ENCODE data around the gene IKZF1.

Gene IKZF1

DNA sequence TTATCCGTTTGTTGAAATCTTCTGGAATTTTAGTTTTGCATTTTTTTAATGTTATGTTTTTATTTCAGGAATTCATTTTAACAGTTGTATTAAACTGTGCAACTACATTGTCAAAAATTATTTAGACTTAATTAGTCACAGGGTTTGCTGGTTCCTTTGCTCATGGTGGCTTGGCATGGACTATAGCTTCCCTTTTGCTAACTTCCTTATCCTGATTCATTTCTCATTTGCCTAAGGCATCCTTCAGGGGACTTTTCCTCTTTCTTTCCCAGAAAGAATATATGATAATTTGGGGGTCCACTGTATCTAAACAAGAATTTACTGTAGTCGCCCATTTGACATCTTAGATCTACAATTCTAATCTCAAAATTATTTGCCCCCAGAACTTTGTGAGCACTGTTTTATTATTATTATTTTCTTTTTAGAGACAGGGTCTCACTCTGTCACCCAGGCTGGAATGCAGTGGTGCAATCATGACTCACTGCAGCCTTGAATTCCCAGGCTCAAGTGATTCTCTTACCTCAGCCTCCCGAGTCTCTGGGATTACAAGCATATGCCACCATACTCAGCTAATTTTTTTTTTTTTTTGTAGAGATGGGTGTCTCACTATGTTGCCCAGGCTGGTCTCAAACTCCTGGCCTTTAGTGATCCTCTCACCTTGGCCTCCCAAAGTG is 131.8 kb downstream of the IKZF1 start:
- H3K9ac ChIP-seq (ENCODE audit: low read depth, low read length), result no peak overlapping the region
- H3K27ac ChIP-seq (ENCODE audit: low read length), result no peak overlapping the region
- ATAC-seq (ENCODE audit: insufficient read depth, low read depth), result no peak

DNA sequence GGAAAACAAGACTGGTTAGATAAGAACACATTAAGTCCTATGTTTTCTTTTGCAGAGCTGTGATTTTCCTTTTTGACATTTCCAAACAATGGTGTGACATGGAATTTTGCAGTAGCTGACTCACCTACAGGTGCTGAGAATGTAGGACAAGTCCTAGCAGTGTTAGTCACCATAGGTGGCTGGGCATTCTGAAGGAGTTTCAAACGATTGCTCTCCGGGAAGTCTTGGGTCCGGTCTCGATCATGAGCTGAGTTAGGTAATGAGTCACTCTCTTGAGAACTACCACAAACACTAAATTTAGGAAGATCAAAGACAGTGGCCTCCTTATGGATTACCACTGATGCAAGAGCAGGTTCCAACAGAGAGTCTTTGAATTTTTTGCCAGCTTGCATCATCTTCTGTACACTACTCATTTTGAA is 142.0 kb downstream of the IKZF1 start:
- peak overlapping the region; percentile 31; the same call in 1 of the 2 replicates for H3K4me2 ChIP-seq (ENCODE audit: insufficient read depth, low read length)

More for the DNA sequence above, 131.8 kb downstream of the IKZF1 start:
- peaks cover 27% of the 10 kb centered on the region for H3K79me2 ChIP-seq (ENCODE audit: insufficient read depth, low read length)
- H3K9me3 ChIP-seq (ENCODE audit: insufficient read depth, low read length, severe bottlenecking), result no peaks in the 10 kb centered on the region
- DNase-seq, result no peak
- no peaks in the 10 kb centered on the region for H3K4me1 ChIP-seq (ENCODE audit: insufficient read depth, low read length)
- H3K36me3 ChIP-seq (ENCODE audit: insufficient read depth, low read length), result peaks cover 48% of the 10 kb centered on the region
- no peak overlapping the region for H3K4me2 ChIP-seq (ENCODE audit: insufficient read depth, low read length)
- no peak overlapping the region for H2AFZ ChIP-seq (ENCODE audit: low read depth, low read length)
- peaks cover 31% of the 10 kb centered on the region for H4K20me1 ChIP-seq (ENCODE audit: insufficient read depth, low read length)
- no peak overlapping the region for H3K4me3 ChIP-seq (ENCODE audit: low read depth in 1 of 2, low read length in 2 of 2)
- no peak for TF ChIP-seq EZH2 (IDR thresholded peaks at IDR 0.05; ENCODE audit: borderline replicate concordance, low read depth, low read length, severe bottlenecking)
- TF ChIP-seq, protein P1, sequence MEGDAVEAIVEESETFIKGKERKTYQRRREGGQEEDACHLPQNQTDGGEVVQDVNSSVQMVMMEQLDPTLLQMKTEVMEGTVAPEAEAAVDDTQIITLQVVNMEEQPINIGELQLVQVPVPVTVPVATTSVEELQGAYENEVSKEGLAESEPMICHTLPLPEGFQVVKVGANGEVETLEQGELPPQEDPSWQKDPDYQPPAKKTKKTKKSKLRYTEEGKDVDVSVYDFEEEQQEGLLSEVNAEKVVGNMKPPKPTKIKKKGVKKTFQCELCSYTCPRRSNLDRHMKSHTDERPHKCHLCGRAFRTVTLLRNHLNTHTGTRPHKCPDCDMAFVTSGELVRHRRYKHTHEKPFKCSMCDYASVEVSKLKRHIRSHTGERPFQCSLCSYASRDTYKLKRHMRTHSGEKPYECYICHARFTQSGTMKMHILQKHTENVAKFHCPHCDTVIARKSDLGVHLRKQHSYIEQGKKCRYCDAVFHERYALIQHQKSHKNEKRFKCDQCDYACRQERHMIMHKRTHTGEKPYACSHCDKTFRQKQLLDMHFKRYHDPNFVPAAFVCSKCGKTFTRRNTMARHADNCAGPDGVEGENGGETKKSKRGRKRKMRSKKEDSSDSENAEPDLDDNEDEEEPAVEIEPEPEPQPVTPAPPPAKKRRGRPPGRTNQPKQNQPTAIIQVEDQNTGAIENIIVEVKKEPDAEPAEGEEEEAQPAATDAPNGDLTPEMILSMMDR (IDR thresholded peaks at IDR 0.05; ENCODE audit: borderline replicate concordance, extremely low read depth, low read length, poor library complexity, severe bottlenecking), result no peak
- H3K27me3 ChIP-seq (ENCODE audit: insufficient read depth, low read length, poor library complexity), result no peaks in the 10 kb centered on the region

DNA sequence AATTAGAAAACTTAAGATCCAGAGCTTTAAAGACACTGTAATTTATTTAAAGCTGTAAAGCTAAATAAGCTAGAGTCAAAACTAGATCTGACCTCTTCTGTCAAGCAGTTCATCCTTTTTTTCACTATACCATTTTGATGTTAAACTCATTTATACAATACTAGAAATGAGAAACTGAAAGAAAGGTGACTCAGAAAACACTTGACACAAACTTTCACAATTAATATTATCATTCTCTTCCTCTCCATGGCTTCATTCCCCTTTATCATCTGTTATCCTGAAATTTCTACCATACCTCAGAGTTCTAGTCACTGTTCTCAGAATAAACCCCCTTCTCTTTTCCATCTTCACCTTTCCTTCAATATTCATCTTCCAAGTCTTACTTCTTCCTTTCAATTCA is 144.3 kb downstream of the IKZF1 start:
- Histone ChIP-seq H3K9me3 (ENCODE audit: insufficient read depth, low read length, severe bottlenecking) (no peaks in the 10 kb centered on the region), H3K36me3 (ENCODE audit: insufficient read depth, low read length) (peaks cover 45% of the 10 kb centered on the region), H3K4me3 (ENCODE audit: low read depth in 1 of 2, low read length in 2 of 2) (peak overlapping the region in 1 of 2 experiments; percentile 96; a peak in 3 of 4 replicates), H4K20me1 (ENCODE audit: insufficient read depth, low read length) (peaks cover 22% of the 10 kb centered on the region; the same call in 1 of the 2 replicates), H3K79me2 (ENCODE audit: insufficient read depth, low read length) (peaks cover 74% of the 10 kb centered on the region), H3K9ac (ENCODE audit: low read depth, low read length) (peak overlapping the region; percentile 96), H3K27ac (ENCODE audit: low read length) (peak overlapping the region; percentile 89; the same call in 1 of the 2 replicates), H3K4me1 (ENCODE audit: insufficient read depth, low read length) (peaks cover 56% of the 10 kb centered on the region), H3K27me3 (ENCODE audit: insufficient read depth, low read length, poor library complexity) (no peaks in the 10 kb centered on the region), H2AFZ (ENCODE audit: low read depth, low read length) (no peak overlapping the region), H3K4me2 (ENCODE audit: insufficient read depth, low read length) (peak overlapping the region; percentile 90)
- ATAC-seq (ENCODE audit: insufficient read depth, low read depth), result no peak
- no peak for DNase-seq
- TF ChIP-seq, protein P1 (IDR thresholded peaks at IDR 0.05; ENCODE audit: borderline replicate concordance, extremely low read depth, low read length, poor library complexity, severe bottlenecking), result no peak

More for the DNA sequence above, 142.0 kb downstream of the IKZF1 start:
- Histone ChIP-seq H3K9ac (ENCODE audit: low read depth, low read length) (no peak overlapping the region), H3K4me1 (ENCODE audit: insufficient read depth, low read length) (peaks cover 55% of the 10 kb centered on the region), H4K20me1 (ENCODE audit: insufficient read depth, low read length) (peaks cover 22% of the 10 kb centered on the region; the same call in 1 of the 2 replicates), H3K79me2 (ENCODE audit: insufficient read depth, low read length) (peaks cover 96% of the 10 kb centered on the region), H3K4me3 (ENCODE audit: low read depth in 1 of 2, low read length in 2 of 2) (no peak overlapping the region), H2AFZ (ENCODE audit: low read depth, low read length) (no peak overlapping the region), H3K27ac (ENCODE audit: low read length) (no peak overlapping the region), H3K27me3 (ENCODE audit: insufficient read depth, low read length, poor library complexity) (no peaks in the 10 kb centered on the region), H3K9me3 (ENCODE audit: insufficient read depth, low read length, severe bottlenecking) (no peaks in the 10 kb centered on the region), H3K36me3 (ENCODE audit: insufficient read depth, low read length) (peaks cover 67% of the 10 kb centered on the region)
- TF ChIP-seq, protein P1 (IDR thresholded peaks at IDR 0.05; ENCODE audit: borderline replicate concordance, extremely low read depth, low read length, poor library complexity, severe bottlenecking), result no peak
- no peak for TF ChIP-seq EZH2 (IDR thresholded peaks at IDR 0.05; ENCODE audit: borderline replicate concordance, low read depth, low read length, severe bottlenecking)
- ATAC-seq (ENCODE audit: insufficient read depth, low read depth) (no peak), DNase-seq (no peak)

Measured in DND-41 (cell line).